Vagina (tissue), 2 donors: ENCODE results near the gene BAG1. TPM values are rescaled to one million over a fixed set of nuclear protein-coding genes. Genes with fewer than 3 reads are reported as not detected.

Experiments used
- DNase-seq, 2 donors: peaks; one replicate each; pipeline ENCODE4 v3.0.0-alpha.2; 2017; ENCODE audit errors: extremely low spot score in 2 of 2
- H3K27ac ChIP-seq: fragments of 200-600 bp; sonication (generic); one replicate; pipeline ENCODE4 v1.5.1; 2019
- H3K27me3 ChIP-seq: fragments of 200-600 bp; sonication (generic); one replicate; pipeline ENCODE4 v1.5.1; 2019
- H3K36me3 ChIP-seq, 2 donors: fragments of 200-600 bp; sonication (generic); one replicate each; pipeline ENCODE4 v1.5.1; 2017 to 2019
- H3K4me1 ChIP-seq: fragments of 200-600 bp; sonication (generic); one replicate; pipeline ENCODE4 v1.5.1; 2019
- H3K4me3 ChIP-seq, 2 donors: fragments of 200-600 bp; sonication (generic); 1 replicate in 1 of 2; 2 replicates in 1 of 2; pipeline ENCODE4 v1.5.1; 2016 to 2019
- H3K9me3 ChIP-seq: fragments of 200-600 bp; sonication (generic); one replicate; pipeline ENCODE4 v1.5.1; 2019
- POLR2A ChIP-seq, 2 donors: fragments of 450-650 bp; IDR thresholded peaks; one replicate each; pipeline ENCODE4 v1.6.1; 2017; ENCODE audit warnings: antibody characterized with exemption in 2 of 2, mild to moderate bottlenecking in 2 of 2, moderate library complexity in 2 of 2
- POLR2AphosphoS5 ChIP-seq, 2 donors: sonication (generic); formaldehyde crosslinking; IDR thresholded peaks; one replicate each; pipeline ENCODE4 v1.9.0; 2017; ENCODE audit warnings: antibody characterized with exemption in 2 of 2, mild to moderate bottlenecking in 2 of 2, low read depth in 1 of 2; ENCODE audit not compliant: insufficient read depth in 1 of 2
- intact Hi-C: fragments of 100-400 bp; cut with DNase I; formaldehyde crosslinking; loops from one replicate; pipeline ENCODE4 v1.15.1; 2023
- total RNA-seq: library from RNA; depleted of rRNA; stranded (reverse); fragments of >200 nt; gene quantifications from one replicate; pipeline ENCODE4 v1.2.3, GENCODE V29; 2016
- TF ChIP-seq, protein P1 (sequence below), 3 experiments: fragments of 450-650 bp in 2 of 3; fragments of 200-600 bp in 1 of 3; sonication (generic) in 1 of 3; IDR thresholded peaks; one replicate each; pipeline ENCODE4 v1.5.1; 2017 to 2019; ENCODE audit warnings: antibody characterized with exemption in 3 of 3, mild to moderate bottlenecking in 2 of 3, moderate library complexity in 2 of 3

BAG1 gene
- total RNA-seq, 1 donor from 2014 or later, result 127 TPM

GRCh38 chr9:33263131-33264002 is 1.1 kb downstream of the BAG1 start:
- H3K9me3 ChIP-seq, result no peaks in the 10 kb centered on the region
- H3K27ac ChIP-seq, result peak overlapping the region; percentile 98
- peaks cover 41% of the 10 kb centered on the region for H3K4me1 ChIP-seq
- peaks cover 0 to 59% of the 10 kb centered on the region in 2 donors for H3K36me3 ChIP-seq
- intact Hi-C loops, result no loop called here
- peak overlapping the region; percentile 87 to 100 for H3K4me3 ChIP-seq
- DNase-seq, result no peak
- no peaks in the 10 kb centered on the region for H3K27me3 ChIP-seq
- TF ChIP-seq POLR2A (IDR thresholded peaks at IDR 0.05) (no peak), POLR2AphosphoS5 (IDR thresholded peaks at IDR 0.05; ENCODE audit: insufficient read depth in 1 of 2, low read depth in 1 of 2) (no peak)
- TF ChIP-seq, protein P1, sequence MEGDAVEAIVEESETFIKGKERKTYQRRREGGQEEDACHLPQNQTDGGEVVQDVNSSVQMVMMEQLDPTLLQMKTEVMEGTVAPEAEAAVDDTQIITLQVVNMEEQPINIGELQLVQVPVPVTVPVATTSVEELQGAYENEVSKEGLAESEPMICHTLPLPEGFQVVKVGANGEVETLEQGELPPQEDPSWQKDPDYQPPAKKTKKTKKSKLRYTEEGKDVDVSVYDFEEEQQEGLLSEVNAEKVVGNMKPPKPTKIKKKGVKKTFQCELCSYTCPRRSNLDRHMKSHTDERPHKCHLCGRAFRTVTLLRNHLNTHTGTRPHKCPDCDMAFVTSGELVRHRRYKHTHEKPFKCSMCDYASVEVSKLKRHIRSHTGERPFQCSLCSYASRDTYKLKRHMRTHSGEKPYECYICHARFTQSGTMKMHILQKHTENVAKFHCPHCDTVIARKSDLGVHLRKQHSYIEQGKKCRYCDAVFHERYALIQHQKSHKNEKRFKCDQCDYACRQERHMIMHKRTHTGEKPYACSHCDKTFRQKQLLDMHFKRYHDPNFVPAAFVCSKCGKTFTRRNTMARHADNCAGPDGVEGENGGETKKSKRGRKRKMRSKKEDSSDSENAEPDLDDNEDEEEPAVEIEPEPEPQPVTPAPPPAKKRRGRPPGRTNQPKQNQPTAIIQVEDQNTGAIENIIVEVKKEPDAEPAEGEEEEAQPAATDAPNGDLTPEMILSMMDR (IDR thresholded peaks at IDR 0.05), result no peak

DNA sequence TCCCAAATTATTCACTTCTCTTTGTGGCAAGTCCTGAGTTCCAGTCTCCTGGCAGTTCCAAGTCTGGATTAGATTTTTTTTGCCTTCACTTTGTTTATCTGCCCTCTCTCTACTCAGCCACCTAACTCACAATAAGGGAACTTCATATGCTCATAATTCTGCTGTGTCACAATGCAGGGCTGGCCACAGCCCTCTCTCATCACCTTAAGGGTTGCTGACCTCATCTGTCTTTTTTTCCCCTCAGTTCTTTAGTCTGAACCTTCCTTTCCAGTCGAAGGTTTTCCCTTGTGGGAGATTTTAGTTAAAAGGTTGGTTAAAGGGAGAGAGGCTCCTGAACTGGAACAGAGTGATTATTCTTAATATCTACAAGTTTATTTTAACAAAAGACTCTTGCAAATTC is 4.1 kb downstream of the BAG1 start:
- Histone ChIP-seq H3K27me3 (no peaks in the 10 kb centered on the region), H3K9me3 (no peaks in the 10 kb centered on the region), H3K27ac (no peak overlapping the region), H3K4me1 (peaks cover 21% of the 10 kb centered on the region), H3K4me3 (no peak overlapping the region), H3K36me3 (peaks cover 0 to 65% of the 10 kb centered on the region in 2 donors)
- DNase-seq, result no peak
- intact Hi-C loops, result no loop called here
- TF ChIP-seq, protein P1 (IDR thresholded peaks at IDR 0.05), result no peak
- TF ChIP-seq POLR2AphosphoS5 (IDR thresholded peaks at IDR 0.05; ENCODE audit: insufficient read depth in 1 of 2, low read depth in 1 of 2), result no peak
- no peak for TF ChIP-seq POLR2A (IDR thresholded peaks at IDR 0.05)

DNA sequence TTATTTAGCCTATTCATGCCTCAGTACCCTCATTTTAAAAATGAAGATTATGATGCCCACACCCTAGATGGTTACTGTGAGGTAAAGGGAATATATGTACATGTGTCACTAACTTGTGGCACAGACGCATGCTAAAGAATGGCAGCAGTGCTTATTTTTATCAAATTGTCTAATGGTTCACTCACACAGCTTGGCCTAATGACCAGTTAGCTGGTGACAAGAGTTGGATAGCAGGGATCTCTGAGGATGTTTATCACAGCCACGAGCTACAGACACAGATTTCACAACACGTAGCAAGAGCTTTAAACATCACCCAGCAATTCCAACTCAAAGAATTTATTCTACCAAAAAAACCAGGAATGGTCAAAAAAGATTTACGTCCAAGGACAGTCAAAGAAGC is 7.2 kb downstream of the BAG1 start:
- peaks cover 2% of the 10 kb centered on the region for H3K4me1 ChIP-seq
- H3K27me3 ChIP-seq, result no peaks in the 10 kb centered on the region
- TF ChIP-seq, protein P1 (IDR thresholded peaks at IDR 0.05), result no peak
- TF ChIP-seq POLR2A (IDR thresholded peaks at IDR 0.05) (no peak), POLR2AphosphoS5 (IDR thresholded peaks at IDR 0.05; ENCODE audit: insufficient read depth in 1 of 2, low read depth in 1 of 2) (no peak)
- H3K27ac ChIP-seq, result no peak overlapping the region
- DNase-seq, result no peak
- H3K36me3 ChIP-seq, result peaks cover 0 to 93% of the 10 kb centered on the region in 2 donors
- intact Hi-C loops, result no loop called here
- H3K4me3 ChIP-seq, result no peak overlapping the region
- no peaks in the 10 kb centered on the region for H3K9me3 ChIP-seq

GRCh38 chr9:33256236-33256635 is 8.3 kb downstream of the BAG1 start:
- no peak for TF ChIP-seq POLR2AphosphoS5 (IDR thresholded peaks at IDR 0.05; ENCODE audit: insufficient read depth in 1 of 2, low read depth in 1 of 2)
- TF ChIP-seq, protein P1 (IDR thresholded peaks at IDR 0.05), result no peak
- no peak for TF ChIP-seq POLR2A (IDR thresholded peaks at IDR 0.05)
- Histone ChIP-seq H3K9me3 (no peaks in the 10 kb centered on the region), H3K4me1 (no peaks in the 10 kb centered on the region), H3K27ac (no peak overlapping the region), H3K4me3 (no peak overlapping the region), H3K36me3 (peaks cover 0 to 83% of the 10 kb centered on the region in 2 donors), H3K27me3 (no peaks in the 10 kb centered on the region)
- no peak for DNase-seq
- intact Hi-C loops, result no loop called here

GRCh38 chr9:33255471-33255870 is 9.0 kb downstream of the BAG1 start:
- DNase-seq, result no peak
- intact Hi-C loops, result no loop called here
- Histone ChIP-seq H3K36me3 (peaks cover 0 to 75% of the 10 kb centered on the region in 2 donors), H3K4me3 (no peak overlapping the region), H3K4me1 (no peaks in the 10 kb centered on the region), H3K27me3 (no peaks in the 10 kb centered on the region), H3K27ac (no peak overlapping the region), H3K9me3 (no peaks in the 10 kb centered on the region)
- TF ChIP-seq POLR2A (IDR thresholded peaks at IDR 0.05) (no peak), POLR2AphosphoS5 (IDR thresholded peaks at IDR 0.05; ENCODE audit: insufficient read depth in 1 of 2, low read depth in 1 of 2) (no peak)
- TF ChIP-seq, protein P1 (IDR thresholded peaks at IDR 0.05), result no peak
